Measurements from ENCODE around the gene DDB1. TPM values are rescaled to one million over a fixed set of nuclear protein-coding genes. Genes with fewer than 3 reads are reported as not detected.

The DDB1 gene
- polyA plus RNA-seq, 1 of the 3 experiments (the other 2 are of a cell fraction) = 170 TPM

- TF ChIP-seq REST (IDR thresholded peaks at IDR 0.05; ENCODE audit: low read depth, low read length) (no peak), ELF1 (IDR thresholded peaks at IDR 0.05) (no peak), GABPA (IDR thresholded peaks at IDR 0.05; ENCODE audit: low read depth) (no peak)
These were observed 55.5 kb downstream of the DDB1 start (continued) for GRCh38 chr11:61277186-61278000.

- Histone ChIP-seq H3K9ac (no peak overlapping the region), H3K36me3 (replicated peaks in 1 of 2; ENCODE audit: control insufficient read depth in 1 of 2, insufficient read depth in 2 of 2, low read length in 1 of 2) (no peaks in the 10 kb centered on the region), H3K4me3 (ENCODE audit: low read depth in 2 of 2, low read length in 1 of 2) (no peak overlapping the region), H3K4me1 (ENCODE audit: control insufficient read depth in 1 of 2, insufficient read depth in 2 of 2, low read depth in 1 of 2, low read length in 1 of 2) (no peaks in the 10 kb centered on the region), H4K20me1 (ENCODE audit: insufficient read depth) (no peaks in the 10 kb centered on the region), H2AFZ (ENCODE audit: low read depth) (no peak overlapping the region), H3K4me2 (no peak overlapping the region), H3K9me3 (no peaks in the 10 kb centered on the region), H3K27ac (ENCODE audit: low read depth in 2 of 2, low read length in 1 of 2) (no peak overlapping the region), H3F3A (replicated peaks; ENCODE audit: insufficient read depth) (no peaks in the 10 kb centered on the region), H3K79me2 (ENCODE audit: insufficient read depth) (no peaks in the 10 kb centered on the region), H3K9me2 (no peaks in the 10 kb centered on the region), H3K27me3 (ENCODE audit: insufficient read depth) (no peaks in the 10 kb centered on the region)
- 77% methylated on average over 4 of the region's 4 CpGs for WGBS (ENCODE audit: low lambda C conversion rate)
- TF ChIP-seq SIN3A (IDR thresholded peaks at IDR 0.05; ENCODE audit: borderline replicate concordance, low read depth, low read length) (no peak), PBX3 (IDR thresholded peaks at IDR 0.05) (no peak), RCOR1 (IDR thresholded peaks at IDR 0.05; ENCODE audit: low read length) (no peak), RAD21 (IDR thresholded peaks at IDR 0.05; ENCODE audit: low read length) (no peak), YY1 (IDR thresholded peaks at IDR 0.05; ENCODE audit: low read depth) (no peak), TAF1 (IDR thresholded peaks at IDR 0.05; ENCODE audit: borderline replicate concordance, low read depth, low read length) (no peak), MXI1 (IDR thresholded peaks at IDR 0.05; ENCODE audit: low read depth, low read length) (no peak), SMC3 (IDR thresholded peaks at IDR 0.05; ENCODE audit: low read depth, low read length) (no peak), EP300 (IDR thresholded peaks at IDR 0.05; ENCODE audit: borderline replicate concordance in 1 of 2, low read depth in 1 of 2, low read length in 1 of 2) (no peak), NFIC (IDR thresholded peaks at IDR 0.05; ENCODE audit: borderline replicate concordance) (no peak), POLR2AphosphoS5 (IDR thresholded peaks at IDR 0.05; ENCODE audit: low read depth, low read length) (no peak)
- CTCF ChIA-PET = interaction anchor here (0.7 to 0.9 kb wide), 2 partner anchors 20 to 99 kb away, joined by 3 to 4 read pairs; no protein-coding TSS in a partner anchor
- POLR2A ChIA-PET = no interaction called here
- no peak for DNase-seq
These were observed 57.7 kb downstream of the DDB1 start for GRCh38 chr11:61275191-61275590.

Measured in SK-N-SH (cell line).